AG09319 (cell line): ENCODE data around the gene SPTBN1.

ENCODE experiments used
- DNase-seq: peaks from one replicate; pipeline ENCODE4 v3.0.0-alpha.2; 2010; ENCODE audit warnings: low read depth; ENCODE audit errors: extremely low read depth
- TF ChIP-seq, protein P1 (sequence below): IDR thresholded peaks from 2 replicates; pipeline ENCODE4 v1.5.1; 2011; ENCODE audit warnings: low read depth, mild to moderate bottlenecking, inconsistent platforms, low read length, moderate library complexity

SPTBN1 gene

GRCh38 chr2:54599914-54600313 lies 143.8 kb downstream of the SPTBN1 start:
- no peak for DNase-seq
- TF ChIP-seq, protein P1, sequence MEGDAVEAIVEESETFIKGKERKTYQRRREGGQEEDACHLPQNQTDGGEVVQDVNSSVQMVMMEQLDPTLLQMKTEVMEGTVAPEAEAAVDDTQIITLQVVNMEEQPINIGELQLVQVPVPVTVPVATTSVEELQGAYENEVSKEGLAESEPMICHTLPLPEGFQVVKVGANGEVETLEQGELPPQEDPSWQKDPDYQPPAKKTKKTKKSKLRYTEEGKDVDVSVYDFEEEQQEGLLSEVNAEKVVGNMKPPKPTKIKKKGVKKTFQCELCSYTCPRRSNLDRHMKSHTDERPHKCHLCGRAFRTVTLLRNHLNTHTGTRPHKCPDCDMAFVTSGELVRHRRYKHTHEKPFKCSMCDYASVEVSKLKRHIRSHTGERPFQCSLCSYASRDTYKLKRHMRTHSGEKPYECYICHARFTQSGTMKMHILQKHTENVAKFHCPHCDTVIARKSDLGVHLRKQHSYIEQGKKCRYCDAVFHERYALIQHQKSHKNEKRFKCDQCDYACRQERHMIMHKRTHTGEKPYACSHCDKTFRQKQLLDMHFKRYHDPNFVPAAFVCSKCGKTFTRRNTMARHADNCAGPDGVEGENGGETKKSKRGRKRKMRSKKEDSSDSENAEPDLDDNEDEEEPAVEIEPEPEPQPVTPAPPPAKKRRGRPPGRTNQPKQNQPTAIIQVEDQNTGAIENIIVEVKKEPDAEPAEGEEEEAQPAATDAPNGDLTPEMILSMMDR: no peak

- TF ChIP-seq, protein P1: no peak
Observed at GRCh38 chr2:54601339-54601738, 145.2 kb downstream of the SPTBN1 start.

DNA sequence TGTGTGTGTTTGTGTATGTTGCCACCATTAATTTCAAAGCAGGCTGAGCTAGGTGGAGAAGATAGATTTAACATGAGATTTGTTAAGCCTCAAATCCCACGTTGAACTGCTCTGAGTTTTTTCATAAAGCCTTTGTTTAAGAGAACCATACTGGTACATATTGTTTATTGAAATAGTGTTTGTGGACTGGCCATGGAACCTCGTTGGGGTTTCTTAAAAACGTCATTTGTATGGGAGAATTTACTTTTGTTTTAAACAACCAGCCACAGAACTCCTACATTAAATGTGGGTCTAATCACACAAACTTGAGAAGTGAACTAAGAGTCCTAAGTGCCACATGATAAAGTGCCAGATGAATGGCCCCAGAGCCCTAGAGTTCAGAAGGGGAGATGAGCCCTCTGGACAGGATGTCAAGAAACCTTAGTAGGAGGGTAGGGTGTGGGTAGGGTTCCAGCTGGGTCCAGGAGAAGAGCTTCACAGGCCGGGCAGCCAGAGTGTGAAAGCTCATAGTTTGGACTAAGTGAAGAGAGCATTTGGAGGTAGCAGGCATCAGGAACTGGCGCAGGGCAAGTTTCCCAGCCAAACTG lies 146.7 kb downstream of the SPTBN1 start:
- no peak for DNase-seq
- TF ChIP-seq, protein P1: no peak

More at GRCh38 chr2:54601339-54601738, 145.2 kb downstream of the SPTBN1 start:
- no peak for DNase-seq

DNA sequence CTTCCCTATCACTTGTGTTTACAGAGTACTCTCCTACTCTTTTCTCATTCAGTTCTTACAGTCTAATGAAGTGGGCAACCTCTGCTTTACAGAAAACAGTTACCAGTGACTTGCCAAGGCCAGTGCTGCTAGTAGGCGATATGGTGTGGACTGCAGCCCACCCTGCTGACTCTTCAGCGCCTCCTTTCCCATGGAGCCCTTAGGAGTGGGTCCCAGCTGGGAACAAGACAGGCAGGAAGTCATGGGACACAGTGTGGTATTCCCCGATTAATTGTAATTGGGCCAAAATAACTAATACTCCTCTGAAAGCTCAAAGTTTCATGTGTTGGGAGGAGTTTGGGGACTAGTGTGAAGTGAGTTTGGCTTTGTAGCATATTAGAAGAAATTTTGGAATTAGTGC lies 147.2 kb downstream of the SPTBN1 start:
- TF ChIP-seq, protein P1: no peak
- DNase-seq: no peak

GRCh38 chr2:54603796-54604195 lies 147.7 kb downstream of the SPTBN1 start:
- no peak for DNase-seq
- TF ChIP-seq, protein P1: no peak

DNA sequence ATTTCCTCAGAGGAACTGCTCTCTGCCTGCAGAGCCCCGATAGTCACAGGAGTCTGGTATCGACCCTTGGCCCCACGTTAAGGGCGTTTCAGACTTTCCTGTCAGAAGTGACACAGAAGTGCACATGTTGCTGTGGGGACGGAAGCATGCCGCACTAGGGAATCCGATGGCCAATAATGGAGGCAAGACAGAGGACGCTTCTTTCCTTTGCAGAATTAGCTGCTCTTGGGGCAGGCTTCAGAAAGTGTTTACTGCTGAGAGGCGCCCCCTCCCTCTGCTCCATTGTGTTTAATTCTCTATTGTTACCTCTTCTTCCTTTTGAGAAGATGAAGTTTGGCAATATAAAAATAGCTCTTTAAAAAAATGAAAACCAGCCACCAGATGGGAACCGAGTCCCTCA lies 148.7 kb downstream of the SPTBN1 start:
- no peak for DNase-seq
- TF ChIP-seq, protein P1: no peak

DNA sequence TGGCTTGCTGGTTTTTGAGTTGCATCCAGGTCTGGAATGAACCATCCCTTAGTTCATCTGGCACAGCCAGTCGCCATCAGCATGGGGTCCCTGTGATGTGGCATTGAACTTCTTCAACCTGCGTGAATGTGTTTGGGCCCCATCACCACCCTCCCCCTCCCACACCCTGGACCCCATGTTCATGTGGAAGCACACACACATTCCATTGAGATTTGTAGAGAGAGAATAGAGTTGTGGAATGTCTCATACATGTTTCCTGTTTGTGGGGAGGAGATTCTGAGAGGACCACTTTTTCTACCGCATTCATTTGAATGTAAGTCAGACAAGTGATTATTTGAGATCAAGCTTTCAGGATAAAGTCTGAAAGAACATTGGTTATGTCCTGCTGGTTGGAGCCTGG lies 149.7 kb downstream of the SPTBN1 start:
- DNase-seq: no peak
- TF ChIP-seq, protein P1: no peak
